Mesothelial cell of epicardium (in vitro differentiated cells): ENCODE results near the gene NOTCH1. TPM values are rescaled to one million over a fixed set of nuclear protein-coding genes. Genes with fewer than 3 reads are reported as not detected.

Experiments used
- DNase-seq, 2 experiments: peaks; one replicate each; pipeline ENCODE4 v3.0.0; 2021; ENCODE audit warnings: low spot score in 2 of 2; ENCODE audit not compliant: unreplicated experiment in 2 of 2
- H3K27ac Mint-ChIP-seq: 2 replicates; pipeline ENCODE4 v1.8.0; 2021; ENCODE audit warnings: mixed read lengths
- H3K27me3 Mint-ChIP-seq: 2 replicates; pipeline ENCODE4 v1.8.0; 2021; ENCODE audit warnings: low read depth, mixed read lengths
- H3K36me3 Mint-ChIP-seq: 2 replicates; pipeline ENCODE4 v1.8.0; 2021; ENCODE audit warnings: mixed read lengths
- H3K4me1 Mint-ChIP-seq: 2 replicates; pipeline ENCODE4 v1.8.0; 2021; ENCODE audit warnings: mixed read lengths
- H3K4me3 Mint-ChIP-seq: 2 replicates; pipeline ENCODE4 v1.8.0; 2021; ENCODE audit warnings: mild to moderate bottlenecking, moderate library complexity, mixed read lengths
- H3K9me3 Mint-ChIP-seq: 2 replicates; pipeline ENCODE4 v1.8.0; 2021; ENCODE audit warnings: mixed read lengths
- total RNA-seq: library from RNA; stranded (reverse); gene quantifications from 3 replicates; pipeline ENCODE4 v1.2.1, GENCODE V29; 2021
- TF ChIP-seq, protein P1 (sequence below): fragments of 200-600 bp; sonication (generic); IDR thresholded peaks from one replicate; pipeline ENCODE4 v1.5.0; 2021; ENCODE audit warnings: antibody characterized with exemption; ENCODE audit not compliant: unreplicated experiment

NOTCH1 gene
- total RNA-seq, 1 donor from 2014 or later = 107 TPM

- H3K27me3 Mint-ChIP-seq = no peaks in the 10 kb centered on the region
- H3K9me3 Mint-ChIP-seq = no peaks in the 10 kb centered on the region
- no peak overlapping the region for H3K4me3 Mint-ChIP-seq
- no peaks in the 10 kb centered on the region for H3K36me3 Mint-ChIP-seq
- no peak for DNase-seq
- H3K27ac Mint-ChIP-seq = no peak overlapping the region
- peaks cover 45% of the 10 kb centered on the region for H3K4me1 Mint-ChIP-seq
- TF ChIP-seq, protein P1, sequence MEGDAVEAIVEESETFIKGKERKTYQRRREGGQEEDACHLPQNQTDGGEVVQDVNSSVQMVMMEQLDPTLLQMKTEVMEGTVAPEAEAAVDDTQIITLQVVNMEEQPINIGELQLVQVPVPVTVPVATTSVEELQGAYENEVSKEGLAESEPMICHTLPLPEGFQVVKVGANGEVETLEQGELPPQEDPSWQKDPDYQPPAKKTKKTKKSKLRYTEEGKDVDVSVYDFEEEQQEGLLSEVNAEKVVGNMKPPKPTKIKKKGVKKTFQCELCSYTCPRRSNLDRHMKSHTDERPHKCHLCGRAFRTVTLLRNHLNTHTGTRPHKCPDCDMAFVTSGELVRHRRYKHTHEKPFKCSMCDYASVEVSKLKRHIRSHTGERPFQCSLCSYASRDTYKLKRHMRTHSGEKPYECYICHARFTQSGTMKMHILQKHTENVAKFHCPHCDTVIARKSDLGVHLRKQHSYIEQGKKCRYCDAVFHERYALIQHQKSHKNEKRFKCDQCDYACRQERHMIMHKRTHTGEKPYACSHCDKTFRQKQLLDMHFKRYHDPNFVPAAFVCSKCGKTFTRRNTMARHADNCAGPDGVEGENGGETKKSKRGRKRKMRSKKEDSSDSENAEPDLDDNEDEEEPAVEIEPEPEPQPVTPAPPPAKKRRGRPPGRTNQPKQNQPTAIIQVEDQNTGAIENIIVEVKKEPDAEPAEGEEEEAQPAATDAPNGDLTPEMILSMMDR = no peak
Measured at GRCh38 chr9:136586391-136586953, 40.6 kb upstream of the NOTCH1 start.

GRCh38 chr9:136585531-136586120 lies 39.8 kb upstream of the NOTCH1 start:
- no peak for DNase-seq
- no peak overlapping the region for H3K4me3 Mint-ChIP-seq
- H3K27ac Mint-ChIP-seq = no peak overlapping the region
- H3K36me3 Mint-ChIP-seq = no peaks in the 10 kb centered on the region
- no peaks in the 10 kb centered on the region for H3K27me3 Mint-ChIP-seq
- TF ChIP-seq, protein P1 = no peak
- no peaks in the 10 kb centered on the region for H3K9me3 Mint-ChIP-seq
- H3K4me1 Mint-ChIP-seq = peaks cover 45% of the 10 kb centered on the region

- no peak overlapping the region for H3K27ac Mint-ChIP-seq
Measured at GRCh38 chr9:136584934-136585333, 39.1 kb upstream of the NOTCH1 start.

GRCh38 chr9:136584401-136584932 lies 38.6 kb upstream of the NOTCH1 start:
- Mint-ChIP-seq H3K4me1 (peaks cover 41% of the 10 kb centered on the region), H3K27ac (no peak overlapping the region), H3K36me3 (no peaks in the 10 kb centered on the region), H3K9me3 (no peaks in the 10 kb centered on the region), H3K27me3 (no peaks in the 10 kb centered on the region), H3K4me3 (no peak overlapping the region)
- TF ChIP-seq, protein P1 = no peak
- no peak for DNase-seq

More at GRCh38 chr9:136584934-136585333, 39.1 kb upstream of the NOTCH1 start:
- H3K4me1 Mint-ChIP-seq = peaks cover 40% of the 10 kb centered on the region
- H3K4me3 Mint-ChIP-seq = no peak overlapping the region
- no peaks in the 10 kb centered on the region for H3K36me3 Mint-ChIP-seq
- no peak for DNase-seq
- H3K9me3 Mint-ChIP-seq = no peaks in the 10 kb centered on the region
- TF ChIP-seq, protein P1 = no peak
- no peaks in the 10 kb centered on the region for H3K27me3 Mint-ChIP-seq

DNA sequence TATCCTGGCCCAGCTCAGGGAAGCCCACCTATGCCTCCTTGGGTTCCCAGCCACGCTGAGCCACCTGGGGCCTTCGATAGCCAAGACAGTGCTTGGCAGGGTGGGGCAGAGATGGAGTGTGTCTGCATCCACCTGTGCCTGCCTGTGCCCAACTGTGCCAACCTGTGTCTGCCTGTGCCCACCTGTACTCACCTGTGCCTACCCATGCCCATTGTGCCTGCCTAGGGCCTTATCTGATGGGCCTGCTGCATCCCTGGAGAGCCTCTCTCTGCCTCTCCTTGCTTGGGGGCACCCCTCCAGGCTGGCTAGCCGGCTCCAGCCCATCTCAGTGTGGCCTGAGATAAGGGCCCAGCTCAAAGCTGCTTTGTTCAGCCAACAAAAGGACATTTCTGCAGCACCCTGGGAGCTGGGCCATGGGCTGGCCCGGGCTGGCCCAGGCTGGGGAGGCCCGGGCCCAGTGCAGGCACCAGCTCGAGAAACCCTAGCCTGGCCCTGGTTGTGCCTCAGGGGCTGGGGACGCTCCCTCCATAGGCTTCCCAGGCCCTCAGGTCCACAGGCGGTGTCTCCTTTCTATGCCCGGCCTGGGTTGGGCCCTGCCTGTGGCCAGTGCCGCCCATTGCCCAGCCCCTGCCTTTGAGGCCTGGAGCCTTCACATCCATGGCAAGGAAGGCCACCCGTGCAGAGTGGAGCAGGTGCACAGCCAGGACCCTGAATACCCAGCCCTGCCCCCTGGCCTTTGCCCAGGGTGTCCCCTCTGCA lies 37.3 kb upstream of the NOTCH1 start:
- Mint-ChIP-seq H3K4me1 (peaks cover 39% of the 10 kb centered on the region), H3K27me3 (no peaks in the 10 kb centered on the region), H3K27ac (no peak overlapping the region), H3K36me3 (no peaks in the 10 kb centered on the region), H3K4me3 (no peak overlapping the region), H3K9me3 (no peaks in the 10 kb centered on the region)
- TF ChIP-seq, protein P1 = no peak
- no peak for DNase-seq
